LNCaP clone FGC (cell line): ENCODE data around the gene FBXL7.

Experiments used
- DNase-seq: peaks from one replicate; pipeline ENCODE4 v3.0.0-alpha.2; 2011; ENCODE audit warnings: low read depth
- H3K4me3 ChIP-seq: 2 replicates; pipeline ENCODE4 v1.5.1; 2011; ENCODE audit warnings: mild to moderate bottlenecking, low read depth, low read length, control low read depth
- CTCF ChIP-seq: IDR thresholded peaks from 2 replicates; pipeline ENCODE4 v1.5.1; 2012; ENCODE audit warnings: mild to moderate bottlenecking; ENCODE audit not compliant: control insufficient read depth, insufficient read depth; ENCODE audit errors: extremely low read depth

FBXL7 gene

GRCh38 chr5:15577831-15578230 is 77.9 kb downstream of the FBXL7 start:
- no peak for DNase-seq
- H3K4me3 ChIP-seq, result no peak overlapping the region
- TF ChIP-seq CTCF, result no peak

DNA sequence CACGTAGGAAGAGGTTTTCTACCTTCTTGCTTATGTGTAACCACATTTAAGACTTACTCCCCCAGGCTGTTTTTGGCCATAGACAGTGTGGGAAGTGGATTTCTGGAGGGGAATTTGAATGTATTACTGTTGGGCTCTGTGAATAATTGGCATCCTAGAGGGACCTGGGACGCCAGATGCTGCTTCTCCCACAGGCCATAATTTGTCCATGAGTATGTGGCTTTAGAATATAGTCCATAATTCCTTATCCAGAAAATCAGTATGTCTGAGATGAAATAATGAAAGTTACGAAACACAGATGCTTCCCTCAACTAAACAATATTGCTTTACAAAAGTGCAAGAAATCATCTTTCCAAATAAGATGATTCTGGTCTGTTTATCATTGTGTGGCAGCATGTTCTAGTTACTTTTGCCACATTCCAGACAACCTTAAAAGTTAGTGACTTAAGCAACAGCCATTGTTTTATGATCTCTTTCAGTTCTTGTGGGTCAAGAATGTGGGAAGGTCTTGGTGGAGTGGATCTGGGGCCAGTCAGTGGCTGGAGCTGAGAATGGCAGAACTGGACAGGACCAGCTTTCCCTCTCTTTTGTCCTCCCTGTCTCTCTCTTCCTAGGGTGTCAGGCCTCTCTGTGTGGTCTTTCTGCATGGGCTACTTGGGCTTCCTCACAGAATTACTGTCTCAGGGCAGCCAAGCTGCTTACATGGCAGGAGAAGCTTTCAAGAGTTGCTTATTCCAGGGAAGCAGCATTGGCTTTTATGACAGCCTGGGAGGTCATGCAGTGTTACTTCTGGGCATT is 79.4 kb downstream of the FBXL7 start:
- no peak for DNase-seq
- no peak overlapping the region for H3K4me3 ChIP-seq
- TF ChIP-seq CTCF, result no peak

GRCh38 chr5:15584528-15584927 is 84.5 kb downstream of the FBXL7 start:
- TF ChIP-seq CTCF, result no peak
- DNase-seq, result no peak
- no peak overlapping the region for H3K4me3 ChIP-seq

- DNase-seq, result no peak
- no peak overlapping the region for H3K4me3 ChIP-seq
- TF ChIP-seq CTCF, result no peak
Observed at GRCh38 chr5:15585128-15585527, 85.1 kb downstream of the FBXL7 start.

- no peak for TF ChIP-seq CTCF
- no peak for DNase-seq
- H3K4me3 ChIP-seq, result no peak overlapping the region
Observed at GRCh38 chr5:15585841-15586591, 86.0 kb downstream of the FBXL7 start.

GRCh38 chr5:15587916-15588315 is 87.9 kb downstream of the FBXL7 start:
- no peak for DNase-seq
- TF ChIP-seq CTCF, result no peak
- no peak overlapping the region for H3K4me3 ChIP-seq
